K562 (cell line): ENCODE measurements around the gene USF2. TPM values are rescaled to one million over a fixed set of nuclear protein-coding genes. Genes with fewer than 3 reads are reported as not detected.

Source experiments
- CHCHD3 ChIP-seq: fragments of 250-450 bp; sonication (Bioruptor Pico); IDR thresholded peaks from 2 replicates; pipeline ENCODE4 v2.1.2; 2022; ENCODE audit warnings: mild to moderate bottlenecking
- DACH1 ChIP-seq: fragments of 450-650 bp; IDR thresholded peaks from 2 replicates; pipeline ENCODE4 v1.6.1; 2018; ENCODE audit not compliant: partially characterized antibody
- DPF2 ChIP-seq: fragments of 450-650 bp; IDR thresholded peaks from 2 replicates; pipeline ENCODE4 v1.6.1; 2016
- HNRNPK ChIP-seq: fragments of 200-400 bp; formaldehyde crosslinking; IDR thresholded peaks from one replicate; pipeline ENCODE4 v1.6.1; 2018; ENCODE audit warnings: mild to moderate bottlenecking, low read depth, low read length; ENCODE audit not compliant: poor library complexity, severe bottlenecking
- KAT7 ChIP-seq: sonication (generic); formaldehyde crosslinking; IDR thresholded peaks from 2 replicates; pipeline ENCODE4 v1.8.0; 2022; ENCODE audit warnings: missing genetic modification reagents, mild to moderate bottlenecking, borderline replicate concordance
- MAZ ChIP-seq, 2 experiments: fragments of 450-650 bp in 1 of 2; sonication (generic) in 1 of 2; formaldehyde crosslinking; IDR thresholded peaks in 1 of 2; conservative IDR thresholded peaks in 1 of 2; 2 replicates each; pipeline versions ENCODE4 v1.4.0 to v1.5.0; 2020; ENCODE audit warnings: mild to moderate bottlenecking in 1 of 2, missing genetic modification reagents in 1 of 2
- PHB ChIP-seq: fragments of 250-450 bp; sonication (Bioruptor Pico); IDR thresholded peaks from 2 replicates; pipeline ENCODE4 v1.5.0; 2021
- PHF20 ChIP-seq: fragments of 450-650 bp; IDR thresholded peaks from 2 replicates; pipeline ENCODE4 v1.6.1; 2018; ENCODE audit not compliant: partially characterized antibody
- POLR2A ChIP-seq: fragments of 450-650 bp; conservative IDR thresholded peaks from 2 replicates; pipeline ENCODE4 v1.6.1; 2016
- POLR2AphosphoS2 ChIP-seq: IDR thresholded peaks from 2 replicates; pipeline ENCODE4 v1.6.1; 2012; ENCODE audit warnings: low read length, improper control_type of control experiment
- PREB ChIP-seq: sonication (generic); formaldehyde crosslinking; IDR thresholded peaks from 2 replicates; pipeline ENCODE4 v1.8.1; 2023; ENCODE audit warnings: mild to moderate bottlenecking, missing genetic modification reagents
- SMARCA4 ChIP-seq: fragments of 450-650 bp; IDR thresholded peaks from 2 replicates; pipeline ENCODE4 v1.6.1; 2016
- SMARCE1 ChIP-seq: fragments of 450-650 bp; IDR thresholded peaks from 2 replicates; pipeline ENCODE4 v1.7.1; 2016; ENCODE audit warnings: mild to moderate bottlenecking
- SRSF7 ChIP-seq: fragments of 200-400 bp; formaldehyde crosslinking; optimal IDR thresholded peaks from 2 replicates; pipeline ENCODE3; 2017; ENCODE audit warnings: mild to moderate bottlenecking, low read depth, low read length
- TAF7 ChIP-seq: fragments of 450-650 bp; IDR thresholded peaks from 2 replicates; pipeline ENCODE4 v1.6.1; 2016; ENCODE audit warnings: missing genetic modification characterization, missing compliant biosample characterization
- YY1 ChIP-seq, 3 experiments: IDR thresholded peaks; 2 replicates each; pipeline ENCODE4 v1.6.1; 2011; ENCODE audit warnings: low read length in 2 of 3, mild to moderate bottlenecking in 2 of 3, moderate library complexity in 2 of 3, borderline replicate concordance in 1 of 3, control low read depth in 1 of 3, low read depth in 1 of 3; ENCODE audit not compliant: insufficient read depth in 3 of 3, insufficient replicate concordance in 2 of 3, control insufficient read depth in 1 of 3, insufficient read length in 1 of 3; ENCODE audit errors: extremely low read depth in 1 of 3
- polyA plus RNA-seq, 8 experiments: library from polyadenylated mRNA; depleted of rRNA in 4 of 8; stranded (reverse) in 5 of 8; unstranded in 3 of 8; fragments of >200 nt; fragmentation: Nextera tagmentation in 2 of 8; fragmentation: Illumina TruSeq in 1 of 8; extraction: Ambion mirVana in 2 of 8; extraction: Trizol in 1 of 8; gene quantifications; 2 replicates each; pipeline versions ENCODE4 v1.2.1 to v1.2.3, GENCODE V29; 2011 to 2014; ENCODE audit warnings: inconsistent platforms in 1 of 8, missing spikeins in 1 of 8
- total RNA-seq, 7 experiments: library from RNA; depleted of rRNA in 6 of 7; stranded (reverse); fragments of >200 nt in 6 of 7; fragmentation: Illumina TruSeq in 2 of 7; extraction: Trizol in 2 of 7; gene quantifications; 2 replicates each; pipeline versions ENCODE4 v1.2.1 to v1.2.3, GENCODE V29; 2011 to 2021; ENCODE audit warnings: low replicate concordance in 1 of 7
- TF ChIP-seq, protein P1 (sequence below), 2 experiments: fragments of 450-650 bp; IDR thresholded peaks; 2 replicates each; pipeline ENCODE4 v1.6.1; 2016; ENCODE audit warnings: mild to moderate bottlenecking in 2 of 2, borderline replicate concordance in 1 of 2, low read depth in 1 of 2, moderate library complexity in 1 of 2
- TF ChIP-seq, protein P2 (sequence below): fragments of 450-650 bp; formaldehyde crosslinking; IDR thresholded peaks from 2 replicates; pipeline ENCODE4 v1.4.0; 2020; ENCODE audit warnings: mild to moderate bottlenecking, moderate library complexity

The USF2 gene
- total and polyA plus RNA-seq, 9 of the 15 experiments (the other 6 are each of a cell fraction or from before 2014, with no cell fraction given), result 0.27 to 93.7 (median 58.4) TPM

DNA sequence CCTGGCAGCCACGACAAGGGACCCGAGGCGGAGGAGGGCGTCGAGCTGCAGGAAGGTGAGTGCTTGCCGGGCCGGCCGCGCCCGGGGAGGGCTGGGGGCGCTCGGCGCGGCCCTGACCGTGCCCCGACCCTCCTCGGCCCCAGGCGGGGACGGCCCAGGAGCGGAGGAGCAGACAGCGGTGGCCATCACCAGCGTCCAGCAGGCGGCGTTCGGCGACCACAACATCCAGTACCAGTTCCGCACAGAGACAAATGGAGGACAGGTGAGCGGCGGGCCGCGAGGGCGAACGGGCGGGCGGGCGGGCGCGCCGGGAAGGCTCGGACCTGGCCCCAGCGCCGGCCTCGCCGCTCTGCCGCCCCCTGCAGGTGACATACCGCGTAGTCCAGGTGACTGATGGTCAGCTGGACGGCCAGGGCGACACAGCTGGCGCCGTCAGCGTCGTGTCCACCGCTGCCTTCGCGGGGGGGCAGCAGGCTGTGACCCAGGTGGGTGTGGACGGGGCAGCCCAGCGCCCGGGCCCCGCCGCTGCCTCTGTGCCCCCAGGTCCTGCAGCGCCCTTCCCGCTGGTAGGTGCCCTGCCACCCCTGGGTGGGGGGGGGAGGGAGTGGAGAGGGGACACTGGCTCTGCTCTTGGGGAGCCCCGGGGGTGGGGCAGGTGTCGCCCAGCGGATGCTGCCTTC, 816 bp downstream of the USF2 start (continued):
- peak; percentile 94 for TF ChIP-seq DACH1
- no peak for TF ChIP-seq KAT7 (CRISPR knock-in tag)
- TF ChIP-seq, protein P1, sequence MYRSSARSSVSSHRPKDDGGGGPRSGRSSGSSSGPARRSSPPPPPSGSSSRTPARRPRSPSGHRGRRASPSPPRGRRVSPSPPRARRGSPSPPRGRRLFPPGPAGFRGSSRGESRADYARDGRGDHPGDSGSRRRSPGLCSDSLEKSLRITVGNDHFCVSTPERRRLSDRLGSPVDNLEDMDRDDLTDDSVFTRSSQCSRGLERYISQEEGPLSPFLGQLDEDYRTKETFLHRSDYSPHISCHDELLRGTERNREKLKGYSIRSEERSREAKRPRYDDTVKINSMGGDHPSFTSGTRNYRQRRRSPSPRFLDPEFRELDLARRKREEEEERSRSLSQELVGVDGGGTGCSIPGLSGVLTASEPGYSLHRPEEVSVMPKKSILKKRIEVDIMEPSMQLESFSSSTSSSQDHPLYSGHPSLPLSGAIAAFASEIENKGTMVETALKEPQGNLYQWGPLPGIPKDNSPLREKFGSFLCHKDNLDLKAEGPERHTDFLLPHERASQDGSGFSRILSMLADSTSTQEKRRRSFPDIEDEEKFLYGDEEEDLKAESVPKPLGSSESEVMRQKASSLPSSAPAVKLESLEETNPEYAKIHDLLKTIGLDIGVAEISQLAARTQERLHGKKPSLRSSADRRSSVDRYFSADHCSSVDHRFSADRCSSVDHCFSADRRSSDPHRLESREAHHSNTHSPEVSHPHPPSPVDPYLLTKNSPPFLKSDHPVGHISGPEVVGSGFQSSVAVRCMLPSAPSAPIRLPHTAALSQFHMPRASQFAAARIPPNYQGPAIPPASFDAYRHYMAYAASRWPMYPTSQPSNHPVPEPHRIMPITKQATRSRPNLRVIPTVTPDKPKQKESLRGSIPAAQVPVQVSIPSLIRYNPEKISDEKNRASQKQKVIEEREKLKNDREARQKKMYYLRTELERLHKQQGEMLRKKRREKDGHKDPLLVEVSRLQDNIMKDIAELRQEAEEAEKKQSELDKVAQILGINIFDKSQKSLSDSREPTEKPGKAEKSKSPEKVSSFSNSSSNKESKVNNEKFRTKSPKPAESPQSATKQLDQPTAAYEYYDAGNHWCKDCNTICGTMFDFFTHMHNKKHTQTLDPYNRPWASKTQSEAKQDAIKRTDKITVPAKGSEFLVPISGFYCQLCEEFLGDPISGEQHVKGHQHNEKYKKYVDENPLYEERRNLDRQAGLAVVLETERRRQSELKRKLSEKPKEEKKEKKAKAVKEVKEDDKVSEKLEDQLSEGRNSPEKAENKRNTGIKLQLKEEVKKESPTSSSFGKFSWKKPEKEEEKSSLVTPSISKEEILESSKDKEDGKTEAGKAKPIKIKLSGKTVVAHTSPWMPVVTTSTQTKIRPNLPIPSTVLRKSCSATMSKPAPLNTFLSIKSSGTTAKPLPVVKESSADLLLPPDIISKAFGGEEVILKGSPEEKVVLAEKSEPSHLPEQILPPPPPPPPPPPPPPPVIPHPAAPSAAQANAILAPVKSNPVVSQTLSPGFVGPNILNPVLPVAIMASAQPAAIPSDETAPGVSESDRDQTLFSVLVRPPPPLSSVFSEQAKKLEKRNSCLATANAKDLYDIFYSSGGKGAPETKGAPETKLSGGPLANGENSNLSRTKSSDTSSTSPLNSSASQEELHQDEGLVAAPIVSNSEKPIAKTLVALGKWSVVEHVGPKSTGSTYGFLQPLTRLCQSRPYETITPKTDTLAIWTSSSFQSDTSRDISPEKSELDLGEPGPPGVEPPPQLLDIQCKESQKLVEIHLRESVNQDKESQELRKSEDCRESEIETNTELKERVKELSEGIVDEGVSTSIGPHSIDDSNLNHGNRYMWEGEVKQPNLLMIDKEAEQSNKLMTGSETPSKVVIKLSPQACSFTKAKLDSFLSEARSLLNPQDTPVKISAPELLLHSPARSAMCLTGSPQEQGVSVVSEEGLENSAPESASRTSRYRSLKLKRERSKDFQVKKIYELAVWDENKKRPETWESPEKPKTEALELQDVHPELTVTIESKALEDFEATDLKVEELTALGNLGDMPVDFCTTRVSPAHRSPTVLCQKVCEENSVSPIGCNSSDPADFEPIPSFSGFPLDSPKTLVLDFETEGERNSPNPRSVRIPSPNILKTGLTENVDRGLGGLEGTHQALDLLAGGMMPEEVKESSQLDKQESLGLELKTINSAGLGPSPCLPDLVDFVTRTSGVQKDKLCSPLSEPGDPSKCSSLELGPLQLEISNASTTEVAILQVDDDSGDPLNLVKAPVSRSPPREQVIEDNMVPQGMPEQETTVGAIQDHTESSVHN (IDR thresholded peaks at IDR 0.05; ENCODE audit: borderline replicate concordance in 1 of 2, low read depth in 1 of 2), result no peak
- TF ChIP-seq PHF20, result no peak
- TF ChIP-seq POLR2AphosphoS2, result no peak
- no peak for TF ChIP-seq PREB (CRISPR knock-in tag)
- no peak for TF ChIP-seq CHCHD3 (CRISPR knock-in tag)
- peak in 2 of 3 experiments; percentile 71 to 77 for TF ChIP-seq YY1 (IDR thresholded peaks at IDR 0.05; ENCODE audit: borderline replicate concordance in 1 of 3, control insufficient read depth in 1 of 3, extremely low read depth in 1 of 3, insufficient read depth in 3 of 3, insufficient read length in 1 of 3, insufficient replicate concordance in 2 of 3, low read depth in 1 of 3, low read length in 2 of 3)
- TF ChIP-seq HNRNPK, result peak; percentile 80
- TF ChIP-seq, protein P2, sequence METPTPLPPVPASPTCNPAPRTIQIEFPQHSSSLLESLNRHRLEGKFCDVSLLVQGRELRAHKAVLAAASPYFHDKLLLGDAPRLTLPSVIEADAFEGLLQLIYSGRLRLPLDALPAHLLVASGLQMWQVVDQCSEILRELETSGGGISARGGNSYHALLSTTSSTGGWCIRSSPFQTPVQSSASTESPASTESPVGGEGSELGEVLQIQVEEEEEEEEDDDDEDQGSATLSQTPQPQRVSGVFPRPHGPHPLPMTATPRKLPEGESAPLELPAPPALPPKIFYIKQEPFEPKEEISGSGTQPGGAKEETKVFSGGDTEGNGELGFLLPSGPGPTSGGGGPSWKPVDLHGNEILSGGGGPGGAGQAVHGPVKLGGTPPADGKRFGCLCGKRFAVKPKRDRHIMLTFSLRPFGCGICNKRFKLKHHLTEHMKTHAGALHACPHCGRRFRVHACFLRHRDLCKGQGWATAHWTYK (CRISPR knock-in tag), result no peak
- no peak for TF ChIP-seq SRSF7
- no peak for TF ChIP-seq SMARCE1
- TF ChIP-seq DPF2, result no peak
- no peak for TF ChIP-seq SMARCA4
- peak; percentile 51 to 73; a peak in 2 of 4 replicates for TF ChIP-seq MAZ (CRISPR knock-in tag; conservative IDR thresholded peaks at IDR 0.05 in 1 of 2, IDR thresholded peaks at IDR 0.05 in 1 of 2)
- 0 out of 2 replicates have a peak, but pooled peaks have one; percentile 34 for TF ChIP-seq POLR2A
- no peak for TF ChIP-seq PHB (CRISPR knock-in tag)
- TF ChIP-seq TAF7 (tag), result no peak
